ENCODE results near the gene RNF225.

DNA sequence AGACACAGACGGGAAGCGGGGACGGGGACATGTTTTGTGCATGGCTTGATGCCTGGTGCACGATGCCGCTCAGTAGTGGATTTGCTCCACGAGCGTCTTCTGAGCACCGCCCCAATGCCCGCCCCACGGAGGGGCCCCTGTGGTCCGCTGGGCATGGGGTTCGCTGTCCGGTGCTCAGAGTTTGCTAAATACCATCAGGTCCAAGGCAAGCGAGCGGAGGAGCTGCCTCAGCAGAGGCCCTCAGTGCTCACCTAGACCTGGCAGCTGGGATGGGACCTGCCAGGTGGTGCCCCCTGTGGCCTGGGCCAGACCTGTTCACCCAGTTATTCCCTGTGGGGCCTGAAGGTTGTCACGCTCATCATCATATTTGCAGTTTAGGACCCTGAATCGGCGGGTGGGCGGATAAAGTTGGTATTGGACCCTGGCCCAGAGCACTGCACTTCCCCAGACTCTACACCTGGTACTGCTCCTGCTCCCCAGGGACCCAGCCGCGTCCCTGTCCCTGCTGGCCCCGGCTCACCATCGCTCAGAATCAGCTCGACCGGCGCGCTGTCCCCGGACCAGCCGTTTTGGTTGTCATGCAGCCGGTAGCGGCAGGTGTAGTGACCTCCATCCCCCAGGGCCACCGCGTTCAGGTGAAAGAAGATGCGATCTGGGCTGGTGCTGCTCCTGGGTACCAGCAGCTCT lies 44.4 kb upstream of the RNF225 start:
- no peak for TF ChIP-seq EZH2 (IDR thresholded peaks at IDR 0.05; ENCODE audit: insufficient read depth, low read length)
- TF ChIP-seq, protein P1, sequence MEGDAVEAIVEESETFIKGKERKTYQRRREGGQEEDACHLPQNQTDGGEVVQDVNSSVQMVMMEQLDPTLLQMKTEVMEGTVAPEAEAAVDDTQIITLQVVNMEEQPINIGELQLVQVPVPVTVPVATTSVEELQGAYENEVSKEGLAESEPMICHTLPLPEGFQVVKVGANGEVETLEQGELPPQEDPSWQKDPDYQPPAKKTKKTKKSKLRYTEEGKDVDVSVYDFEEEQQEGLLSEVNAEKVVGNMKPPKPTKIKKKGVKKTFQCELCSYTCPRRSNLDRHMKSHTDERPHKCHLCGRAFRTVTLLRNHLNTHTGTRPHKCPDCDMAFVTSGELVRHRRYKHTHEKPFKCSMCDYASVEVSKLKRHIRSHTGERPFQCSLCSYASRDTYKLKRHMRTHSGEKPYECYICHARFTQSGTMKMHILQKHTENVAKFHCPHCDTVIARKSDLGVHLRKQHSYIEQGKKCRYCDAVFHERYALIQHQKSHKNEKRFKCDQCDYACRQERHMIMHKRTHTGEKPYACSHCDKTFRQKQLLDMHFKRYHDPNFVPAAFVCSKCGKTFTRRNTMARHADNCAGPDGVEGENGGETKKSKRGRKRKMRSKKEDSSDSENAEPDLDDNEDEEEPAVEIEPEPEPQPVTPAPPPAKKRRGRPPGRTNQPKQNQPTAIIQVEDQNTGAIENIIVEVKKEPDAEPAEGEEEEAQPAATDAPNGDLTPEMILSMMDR (IDR thresholded peaks at IDR 0.05; ENCODE audit: insufficient read depth, low read depth, low read length): no peak
